GM12872 (cell line): Measurements from ENCODE around the gene AMELX.

Experiments
- CTCF ChIP-seq: IDR thresholded peaks from 3 replicates; pipeline ENCODE4 v1.5.1; 2011; ENCODE audit warnings: low read depth, mild to moderate bottlenecking, low read length, moderate library complexity; ENCODE audit not compliant: insufficient read depth

The AMELX gene

GRCh38 chrX:11293113-11293512 lies at the start of gene AMELX:
Gene AMELX, plus strand, starts transcription at chrX:11293413. Its CDS starts 1,376 bp downstream, at chrX:11294789.
- TF ChIP-seq CTCF: no peak

GRCh38 chrX:11244636-11245035 lies 48.6 kb upstream of the AMELX start:
- no peak for TF ChIP-seq CTCF

GRCh38 chrX:11254417-11255109 lies 38.6 kb upstream of the AMELX start:
- TF ChIP-seq CTCF: no peak

- TF ChIP-seq CTCF: no peak
Observed at GRCh38 chrX:11257290-11257689, 35.9 kb upstream of the AMELX start.

- no peak for TF ChIP-seq CTCF
Observed at GRCh38 chrX:11257711-11258110, 35.5 kb upstream of the AMELX start.

- no peak for TF ChIP-seq CTCF
Observed at GRCh38 chrX:11259437-11259836, 33.8 kb upstream of the AMELX start.

- no peak for TF ChIP-seq CTCF
Observed at GRCh38 chrX:11261260-11261659, 32.0 kb upstream of the AMELX start.

GRCh38 chrX:11264925-11265324 lies 28.3 kb upstream of the AMELX start:
- no peak for TF ChIP-seq CTCF
